Activated CD8-positive, alpha-beta T cell treated with anti-CD3 and anti-CD28 coated beads, Interleukin-2, amount 10 ng/mL, durations not matched to agents 7 days and 5 days (primary cell): ENCODE results near the gene DHX34. TPM values are rescaled to one million over a fixed set of nuclear protein-coding genes. Genes with fewer than 3 reads are reported as not detected.

Experiments
- ATAC-seq: fragments of 150-1000 bp; cut with Tn5 transposase; one replicate; pipeline ENCODE4 v1.10.0; 2021; ENCODE audit warnings: moderate library complexity
- CTCF ChIA-PET: fragments of 350-600 bp; sonication (Branson Sonifier 250); formaldehyde crosslinking; loops from one replicate; lab custom pipeline; 2021; ENCODE audit warnings: antibody characterized with exemption; lab: Charles Lee
- POLR2A ChIA-PET: fragments of 350-600 bp; sonication (Branson Sonifier 250); formaldehyde crosslinking; loops from one replicate; lab custom pipeline; 2021; ENCODE audit warnings: antibody characterized with exemption; lab: Charles Lee
- DNase-seq: peaks from one replicate; pipeline ENCODE4 v3.0.0-alpha.2; 2020
- H3K27ac Mint-ChIP-seq: one replicate; pipeline ENCODE4 v1.8.0; 2021; ENCODE audit warnings: mild to moderate bottlenecking, mixed read lengths
- H3K27me3 Mint-ChIP-seq: one replicate; pipeline ENCODE4 v1.8.0; 2021; ENCODE audit warnings: low read depth, mixed read lengths
- H3K36me3 Mint-ChIP-seq: one replicate; pipeline ENCODE4 v1.8.0; 2021; ENCODE audit warnings: low read depth, mixed read lengths
- H3K4me1 Mint-ChIP-seq: one replicate; pipeline ENCODE4 v1.8.0; 2021; ENCODE audit warnings: low read depth, mixed read lengths
- H3K4me3 Mint-ChIP-seq: one replicate; pipeline ENCODE4 v1.8.0; 2021; ENCODE audit warnings: mild to moderate bottlenecking, mixed read lengths
- H3K9me3 Mint-ChIP-seq: one replicate; pipeline ENCODE4 v1.8.0; 2022; ENCODE audit warnings: mixed read lengths; ENCODE audit not compliant: insufficient read depth
- total RNA-seq, 2 experiments: library from RNA; stranded (reverse); gene quantifications; one replicate each; pipeline ENCODE4 v1.2.3, GENCODE V29; 2021

The DHX34 gene
- total RNA-seq, 2 experiments from 2014 or later: 12.6 to 13.1 TPM

DNA sequence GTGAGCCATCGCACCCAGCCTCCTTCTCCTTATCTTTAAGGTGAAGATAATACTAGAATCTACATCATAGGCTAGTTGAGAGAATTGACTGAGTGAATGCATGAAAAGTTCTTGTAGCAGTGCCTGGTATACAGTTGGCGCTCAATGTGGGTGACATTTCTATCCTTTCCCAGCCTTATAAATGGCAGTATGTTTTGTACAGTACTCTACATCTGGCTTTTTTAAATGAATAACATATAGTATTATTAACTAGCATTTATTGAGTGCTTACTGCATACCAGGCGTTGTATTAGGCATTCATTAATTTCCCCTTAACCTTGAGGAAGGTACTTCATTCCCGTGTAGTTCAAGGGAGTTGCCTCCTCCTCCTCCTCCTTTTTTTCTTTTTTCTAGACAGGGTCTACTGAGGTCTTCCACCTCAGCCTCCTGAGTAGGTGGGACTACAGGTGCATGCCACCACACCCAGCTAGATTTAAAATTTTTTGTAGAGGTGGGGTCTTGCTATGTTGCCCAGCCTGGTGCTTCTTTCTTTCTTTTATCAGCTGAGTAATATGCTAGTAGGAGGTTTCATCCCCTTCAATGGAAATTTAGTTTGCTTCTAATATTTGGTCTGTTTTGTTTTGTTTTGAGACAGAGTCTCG is 36.6 kb upstream of the DHX34 start:
- ATAC-seq: no peak
- DNase-seq: no peak
- Mint-ChIP-seq H3K4me1 (no peaks in the 10 kb centered on the region), H3K27me3 (peaks cover 7% of the 10 kb centered on the region), H3K27ac (no peak overlapping the region), H3K9me3 (no peaks in the 10 kb centered on the region), H3K36me3 (no peaks in the 10 kb centered on the region), H3K4me3 (no peak overlapping the region)
- CTCF ChIA-PET: no interaction called here
- POLR2A ChIA-PET: no interaction called here

DNA sequence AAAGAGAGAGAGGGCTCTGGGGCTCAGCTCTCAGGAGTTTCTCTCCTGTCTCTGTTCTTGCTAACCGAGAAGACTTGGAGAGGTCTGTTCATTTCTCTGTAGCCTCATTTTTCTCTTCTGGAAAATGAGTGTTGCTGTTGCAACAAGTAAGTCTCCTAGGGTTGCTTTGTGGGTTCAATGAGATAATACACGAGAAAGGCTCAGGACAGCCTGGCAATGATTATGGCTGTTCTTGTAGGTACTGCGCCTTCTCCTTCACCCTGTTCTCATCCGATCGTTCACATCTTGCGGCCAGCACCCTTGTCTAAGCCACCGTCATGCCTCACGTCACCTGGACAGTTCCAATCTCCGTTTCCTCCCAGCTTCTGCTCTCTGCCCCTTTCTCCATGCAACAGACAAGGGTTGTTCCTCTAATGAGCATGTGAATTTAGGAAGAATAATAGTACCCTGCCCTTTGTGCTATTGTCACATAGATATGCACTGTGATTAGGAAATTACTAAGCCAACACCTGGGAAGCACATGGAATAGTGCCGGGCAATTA is 35.3 kb upstream of the DHX34 start:
- CTCF ChIA-PET: no interaction called here
- ATAC-seq (no peak), DNase-seq (no peak)
- no peaks in the 10 kb centered on the region for H3K36me3 Mint-ChIP-seq
- H3K4me1 Mint-ChIP-seq: no peaks in the 10 kb centered on the region
- no peak overlapping the region for H3K4me3 Mint-ChIP-seq
- POLR2A ChIA-PET: no interaction called here
- H3K27ac Mint-ChIP-seq: no peak overlapping the region
- H3K9me3 Mint-ChIP-seq: no peaks in the 10 kb centered on the region
- peaks cover 7% of the 10 kb centered on the region for H3K27me3 Mint-ChIP-seq

DNA sequence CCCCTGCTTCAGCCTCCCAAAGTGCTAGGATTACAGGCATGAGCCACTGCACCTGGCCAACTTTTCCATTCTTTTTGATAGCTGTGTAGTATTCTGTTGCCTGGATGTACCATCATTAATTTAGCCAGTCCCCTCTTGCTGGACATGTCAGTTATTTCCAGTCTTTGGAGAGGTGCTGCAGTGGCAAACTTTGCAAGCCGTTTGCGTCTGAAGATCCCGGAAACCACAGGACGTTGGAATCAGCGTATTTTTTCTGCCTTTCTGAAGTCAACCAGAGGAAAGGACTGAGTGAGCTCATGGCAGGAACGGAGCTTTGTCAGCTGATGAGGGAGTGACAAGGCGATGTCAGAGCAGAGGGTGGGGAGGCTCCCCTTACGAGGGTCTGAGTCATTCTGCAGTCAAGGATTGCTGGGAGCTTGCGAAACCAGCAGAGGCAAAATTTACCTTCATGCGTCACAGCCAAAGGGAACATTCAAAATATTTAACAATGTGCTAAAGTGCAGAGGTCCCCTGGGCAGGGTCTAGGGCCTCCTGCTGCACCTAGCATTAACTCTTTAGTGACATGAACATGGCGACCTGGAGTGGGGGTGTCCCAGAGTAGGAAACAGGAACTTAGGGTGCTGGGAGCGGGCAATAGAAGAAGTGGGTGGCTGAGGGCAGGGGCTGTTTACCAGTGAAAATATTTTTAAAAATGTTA is 33.8 kb upstream of the DHX34 start:
- ChIA-PET POLR2A (interaction anchor here (0.6 kb wide), 1 partner anchor 115 kb away, joined by 3 read pairs; no protein-coding TSS in a partner anchor), CTCF (interaction anchor here (2.3 kb wide), 1 partner anchor 34 kb away, joined by 10 read pairs; the partner anchor contains the start of gene DHX34)
- no peak overlapping the region for H3K4me3 Mint-ChIP-seq
- DNase-seq (no peak), ATAC-seq (no peak)
- no peaks in the 10 kb centered on the region for H3K9me3 Mint-ChIP-seq
- H3K4me1 Mint-ChIP-seq: no peaks in the 10 kb centered on the region
- H3K27ac Mint-ChIP-seq: no peak overlapping the region
- H3K36me3 Mint-ChIP-seq: no peaks in the 10 kb centered on the region
- H3K27me3 Mint-ChIP-seq: peaks cover 7% of the 10 kb centered on the region

DNA sequence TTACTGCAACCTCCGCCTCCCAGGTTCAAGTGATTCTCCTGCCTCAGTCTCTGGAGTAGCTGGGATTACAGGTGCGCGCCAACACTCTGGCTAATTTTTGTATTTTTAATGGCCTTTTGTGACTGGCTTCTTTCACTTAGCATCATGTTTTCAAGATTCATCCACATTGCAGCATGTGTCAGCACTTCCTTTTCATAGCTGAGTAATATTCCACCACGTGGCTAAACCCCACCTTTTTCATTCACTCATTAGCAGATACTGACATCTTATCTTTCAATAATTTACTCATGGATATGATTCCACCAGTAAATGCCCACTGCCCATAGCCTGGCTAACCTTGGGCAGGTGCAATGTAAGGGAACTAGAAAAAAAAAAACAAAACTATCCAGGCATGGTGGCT is 32.6 kb upstream of the DHX34 start:
- Mint-ChIP-seq H3K9me3 (no peaks in the 10 kb centered on the region), H3K27ac (no peak overlapping the region), H3K4me1 (no peaks in the 10 kb centered on the region), H3K4me3 (no peak overlapping the region), H3K27me3 (peaks cover 7% of the 10 kb centered on the region), H3K36me3 (no peaks in the 10 kb centered on the region)
- ChIA-PET POLR2A (no interaction called here), CTCF (interaction anchor here (2.3 kb wide), 1 partner anchor 32 kb away, joined by 10 read pairs; the partner anchor contains the start of gene DHX34)
- DNase-seq (no peak), ATAC-seq (no peak)

DNA sequence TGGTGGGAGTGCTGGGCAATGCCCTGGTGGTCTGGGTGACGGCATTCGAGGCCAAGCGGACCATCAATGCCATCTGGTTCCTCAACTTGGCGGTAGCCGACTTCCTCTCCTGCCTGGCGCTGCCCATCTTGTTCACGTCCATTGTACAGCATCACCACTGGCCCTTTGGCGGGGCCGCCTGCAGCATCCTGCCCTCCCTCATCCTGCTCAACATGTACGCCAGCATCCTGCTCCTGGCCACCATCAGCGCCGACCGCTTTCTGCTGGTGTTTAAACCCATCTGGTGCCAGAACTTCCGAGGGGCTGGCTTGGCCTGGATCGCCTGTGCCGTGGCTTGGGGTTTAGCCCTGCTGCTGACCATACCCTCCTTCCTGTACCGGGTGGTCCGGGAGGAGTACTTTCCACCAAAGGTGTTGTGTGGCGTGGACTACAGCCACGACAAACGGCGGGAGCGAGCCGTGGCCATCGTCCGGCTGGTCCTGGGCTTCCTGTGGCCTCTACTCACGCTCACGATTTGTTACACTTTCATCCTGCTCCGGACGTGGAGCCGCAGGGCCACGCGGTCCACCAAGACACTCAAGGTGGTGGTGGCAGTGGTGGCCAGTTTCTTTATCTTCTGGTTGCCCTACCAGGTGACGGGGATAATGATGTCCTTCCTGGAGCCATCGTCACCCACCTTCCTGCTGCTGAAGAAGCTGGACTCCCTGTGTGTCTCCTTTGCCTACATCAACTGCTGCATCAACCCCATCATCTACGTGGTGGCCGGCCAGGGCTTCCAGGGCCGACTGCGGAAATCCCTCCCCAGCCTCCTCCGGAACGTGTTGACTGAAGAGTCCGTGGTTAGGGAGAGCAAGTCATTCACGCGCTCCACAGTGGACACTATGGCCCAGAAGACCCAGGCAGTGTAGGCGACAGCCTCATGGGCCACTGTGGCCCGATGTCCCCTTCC is 28.9 kb upstream of the DHX34 start:
- CTCF ChIA-PET: interaction anchor here (1.0 kb wide), 1 partner anchor 28 kb away, joined by 3 read pairs; no protein-coding TSS in a partner anchor
- no peak for ATAC-seq
- Mint-ChIP-seq H3K27me3 (peaks cover 8% of the 10 kb centered on the region), H3K9me3 (no peaks in the 10 kb centered on the region), H3K27ac (no peak overlapping the region), H3K4me1 (peaks cover 2% of the 10 kb centered on the region), H3K36me3 (no peaks in the 10 kb centered on the region), H3K4me3 (no peak overlapping the region)
- DNase-seq: no peak
- POLR2A ChIA-PET: no interaction called here

DNA sequence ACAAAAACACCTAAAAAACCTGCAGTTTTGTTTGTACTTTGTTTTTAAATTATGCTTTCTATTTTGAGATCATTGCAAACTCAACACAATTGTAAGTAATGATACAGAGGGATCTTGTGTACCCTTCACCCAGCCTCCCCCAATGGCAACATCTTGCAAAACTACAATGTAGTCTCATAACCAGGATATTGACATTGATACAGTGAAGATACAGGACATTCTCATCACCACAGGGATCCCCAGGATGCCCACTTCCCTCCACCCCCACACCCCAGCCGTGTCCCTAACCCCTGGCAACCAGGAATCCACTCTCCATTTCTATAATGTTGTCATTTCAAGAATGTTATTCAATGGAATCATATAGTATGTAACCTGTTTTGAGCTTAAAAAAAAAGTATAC is 27.5 kb upstream of the DHX34 start:
- no peak overlapping the region for H3K4me3 Mint-ChIP-seq
- no peak for ATAC-seq
- no peaks in the 10 kb centered on the region for H3K9me3 Mint-ChIP-seq
- POLR2A ChIA-PET: no interaction called here
- CTCF ChIA-PET: interaction anchor here (1.0 kb wide), 1 partner anchor 27 kb away, joined by 3 read pairs; no protein-coding TSS in a partner anchor
- H3K27ac Mint-ChIP-seq: no peak overlapping the region
- H3K36me3 Mint-ChIP-seq: no peaks in the 10 kb centered on the region
- peaks cover 8% of the 10 kb centered on the region for H3K27me3 Mint-ChIP-seq
- DNase-seq: no peak
- peaks cover 2% of the 10 kb centered on the region for H3K4me1 Mint-ChIP-seq

DNA sequence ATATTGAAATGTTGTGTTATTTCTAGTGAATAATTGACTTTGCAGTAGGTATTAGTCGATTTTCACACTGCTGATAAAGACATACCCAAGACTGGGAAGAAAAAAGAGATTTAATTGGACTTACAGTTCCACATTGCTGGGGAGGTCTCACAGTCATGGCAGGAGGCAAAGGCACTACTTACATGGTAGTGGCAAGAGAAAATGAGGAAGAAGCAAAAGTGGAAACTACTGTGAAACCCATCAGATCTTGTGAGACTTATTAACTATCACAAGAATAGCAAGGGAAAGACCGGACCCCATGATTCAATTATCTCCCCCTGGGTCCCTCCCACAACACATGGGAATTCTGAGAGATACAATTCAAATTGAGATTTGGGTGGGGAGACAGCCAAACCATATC is 27.1 kb upstream of the DHX34 start:
- ATAC-seq (no peak), DNase-seq (no peak)
- H3K27me3 Mint-ChIP-seq: peaks cover 8% of the 10 kb centered on the region
- H3K36me3 Mint-ChIP-seq: no peaks in the 10 kb centered on the region
- H3K4me1 Mint-ChIP-seq: peaks cover 2% of the 10 kb centered on the region
- no peak overlapping the region for H3K4me3 Mint-ChIP-seq
- CTCF ChIA-PET: no interaction called here
- no peak overlapping the region for H3K27ac Mint-ChIP-seq
- no peaks in the 10 kb centered on the region for H3K9me3 Mint-ChIP-seq
- POLR2A ChIA-PET: no interaction called here

DNA sequence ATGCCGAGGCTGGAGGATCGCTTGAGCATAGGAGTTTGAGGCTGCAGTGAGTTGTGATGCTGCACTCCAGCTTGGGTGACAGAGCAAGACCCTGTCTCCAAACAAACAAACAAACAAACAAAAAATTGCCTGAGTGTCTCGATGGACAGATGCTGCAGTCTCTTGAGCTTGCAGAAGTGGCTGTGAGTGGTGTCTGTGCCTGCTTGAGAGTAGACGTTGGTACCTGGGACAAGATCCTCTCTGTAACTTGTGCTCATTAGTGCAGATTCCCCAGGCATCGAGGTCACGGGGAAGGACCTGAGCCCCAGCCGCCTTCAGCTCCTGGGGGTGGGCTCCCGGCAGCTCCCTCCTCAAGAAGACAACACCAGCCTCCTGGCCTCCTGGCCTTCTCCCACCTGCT is 25.7 kb upstream of the DHX34 start:
- peaks cover 2% of the 10 kb centered on the region for H3K4me1 Mint-ChIP-seq
- no peak overlapping the region for H3K27ac Mint-ChIP-seq
- DNase-seq: no peak
- no peaks in the 10 kb centered on the region for H3K36me3 Mint-ChIP-seq
- H3K27me3 Mint-ChIP-seq: peaks cover 8% of the 10 kb centered on the region
- POLR2A ChIA-PET: no interaction called here
- CTCF ChIA-PET: interaction anchor here (0.7 to 1.1 kb wide), 4 partner anchors 19 to 68 kb away, joined by 3 read pairs; partner anchors contain the start of gene DHX34
- ATAC-seq: no peak
- H3K9me3 Mint-ChIP-seq: no peaks in the 10 kb centered on the region
- no peak overlapping the region for H3K4me3 Mint-ChIP-seq

DNA sequence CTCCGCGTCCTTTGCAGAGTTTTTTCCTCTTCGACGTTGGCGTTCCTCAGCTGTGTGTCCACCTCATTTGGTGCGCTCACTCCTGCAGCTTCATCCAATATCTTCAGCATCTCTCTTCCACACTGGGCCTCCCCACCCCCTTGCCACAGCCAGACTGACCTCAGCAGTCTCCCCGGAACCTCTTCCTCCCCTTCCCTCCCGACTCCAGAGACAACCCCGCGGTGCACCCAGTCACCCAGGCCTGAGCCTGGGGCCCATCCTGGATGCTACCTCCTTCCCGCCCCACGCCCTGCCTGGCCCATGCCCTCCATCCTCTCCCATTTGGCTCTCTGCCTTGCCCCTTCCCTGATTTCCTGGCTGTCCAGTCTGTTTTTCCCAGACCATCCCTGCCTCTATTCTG is 25.2 kb upstream of the DHX34 start:
- DNase-seq: no peak
- no peak overlapping the region for H3K27ac Mint-ChIP-seq
- peaks cover 8% of the 10 kb centered on the region for H3K27me3 Mint-ChIP-seq
- no peak for ATAC-seq
- ChIA-PET POLR2A (no interaction called here), CTCF (interaction anchor here (0.7 to 1.1 kb wide), 2 partner anchors 19 to 67 kb away, joined by 3 read pairs; no protein-coding TSS in a partner anchor)
- no peaks in the 10 kb centered on the region for H3K9me3 Mint-ChIP-seq
- no peak overlapping the region for H3K4me3 Mint-ChIP-seq
- no peaks in the 10 kb centered on the region for H3K36me3 Mint-ChIP-seq
- H3K4me1 Mint-ChIP-seq: peaks cover 2% of the 10 kb centered on the region

DNA sequence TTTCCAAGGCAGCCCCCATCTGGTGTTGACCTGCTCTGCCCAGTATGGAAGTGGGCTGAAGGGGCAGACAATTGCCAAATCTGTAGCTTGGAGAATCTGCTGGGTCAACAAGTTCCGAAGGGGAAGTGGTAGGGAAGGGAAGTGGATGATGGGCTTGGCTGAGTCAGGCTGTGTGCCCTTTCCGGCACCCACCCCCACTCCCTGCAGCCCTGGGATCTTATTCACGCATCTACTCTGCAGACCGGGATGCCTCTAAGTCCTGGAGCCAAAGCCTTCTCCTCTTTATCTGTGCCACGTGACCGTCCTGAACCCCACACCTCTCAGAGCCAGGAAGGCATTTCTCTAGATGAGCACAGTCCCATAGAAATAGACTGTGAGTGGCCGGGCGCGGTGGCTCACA is 24.6 kb upstream of the DHX34 start:
- Mint-ChIP-seq H3K27ac (no peak overlapping the region), H3K36me3 (no peaks in the 10 kb centered on the region), H3K9me3 (no peaks in the 10 kb centered on the region), H3K4me1 (peaks cover 2% of the 10 kb centered on the region), H3K27me3 (peaks cover 8% of the 10 kb centered on the region), H3K4me3 (no peak overlapping the region)
- POLR2A ChIA-PET: no interaction called here
- CTCF ChIA-PET: no interaction called here
- DNase-seq: no peak
- ATAC-seq: no peak

DNA sequence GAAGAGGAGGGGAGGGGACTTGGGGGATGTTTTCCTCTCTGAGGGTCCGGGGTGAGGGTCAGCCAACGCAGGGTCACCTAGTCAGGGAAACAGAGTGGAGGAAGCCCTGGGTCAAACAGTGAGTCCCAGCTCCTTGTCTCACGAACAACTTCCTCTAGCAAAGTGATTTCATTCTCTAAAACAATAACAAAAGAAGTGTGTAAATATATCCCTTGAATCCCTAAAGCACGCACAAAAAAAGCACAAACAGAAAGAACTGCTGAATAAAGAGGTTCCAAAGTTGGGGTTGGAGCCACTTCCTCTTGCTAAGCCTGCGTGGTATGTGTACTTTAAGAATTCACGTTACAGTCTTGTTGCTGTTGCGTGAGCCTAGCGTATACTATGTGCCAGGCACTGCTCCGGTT is 18.6 kb upstream of the DHX34 start:
- Mint-ChIP-seq H3K27ac (no peak overlapping the region), H3K27me3 (peaks cover 3% of the 10 kb centered on the region), H3K4me1 (peaks cover 5% of the 10 kb centered on the region), H3K4me3 (no peak overlapping the region), H3K9me3 (no peaks in the 10 kb centered on the region), H3K36me3 (no peaks in the 10 kb centered on the region)
- ATAC-seq: no peak
- ChIA-PET POLR2A (no interaction called here), CTCF (interaction anchor here (1.4 to 3.2 kb wide), 3 partner anchors 18 to 61 kb away, joined by 3 to 12 read pairs (median 3); partner anchors contain the start of gene DHX34)
- no peak for DNase-seq
